NT2/D1 (cell line): ENCODE results near the gene TOP3A.

Experiments
- SUZ12 ChIP-seq: IDR thresholded peaks from 2 replicates; pipeline ENCODE4 v1.6.1; 2011; ENCODE audit not compliant: insufficient read length, insufficient read depth; ENCODE audit errors: extremely low read depth
- YY1 ChIP-seq: IDR thresholded peaks from 2 replicates; pipeline ENCODE4 v1.6.1; 2011; ENCODE audit not compliant: insufficient read length, insufficient read depth
- ZNF274 ChIP-seq: IDR thresholded peaks from 2 replicates; pipeline ENCODE4 v1.6.1; 2011; ENCODE audit warnings: mild to moderate bottlenecking, low read depth, low read length

GRCh38 chr17:18278867-18279266 is 35.9 kb downstream of the TOP3A start:
- no peak for TF ChIP-seq SUZ12
- TF ChIP-seq YY1: no peak
- no peak for TF ChIP-seq ZNF274
